ENCODE data around the gene NPLOC4. TPM values are rescaled to one million over a fixed set of nuclear protein-coding genes. Genes with fewer than 3 reads are reported as not detected.

The NPLOC4 gene
- total RNA-seq, 4 donors from 2014 or later: 58.9 to 87.7 (median 70.8) TPM

- TF ChIP-seq CTCF (IDR thresholded peaks at IDR 0.05): no peak
- ATAC-seq (ENCODE audit: low FRiP score) (no peak), DNase-seq (ENCODE audit: low spot score) (no peak)
Measured at GRCh38 chr17:81511554-81511803, 125.4 kb downstream of the NPLOC4 start.

GRCh38 chr17:81510785-81511553, 125.9 kb downstream of the NPLOC4 start:
- no peak for ATAC-seq (ENCODE audit: low FRiP score)
- DNase-seq (ENCODE audit: low spot score): no peak
- no peak for TF ChIP-seq CTCF (IDR thresholded peaks at IDR 0.05)

- TF ChIP-seq CTCF (IDR thresholded peaks at IDR 0.05): no peak
- DNase-seq (ENCODE audit: low spot score) (no peak), ATAC-seq (ENCODE audit: low FRiP score) (no peak)
Measured at GRCh38 chr17:81509972-81510784, 126.7 kb downstream of the NPLOC4 start.

GRCh38 chr17:81509207-81509971, 127.5 kb downstream of the NPLOC4 start:
- ATAC-seq (ENCODE audit: low FRiP score): no peak
- no peak for TF ChIP-seq CTCF (IDR thresholded peaks at IDR 0.05)
- DNase-seq (ENCODE audit: low spot score): no peak

- DNase-seq (ENCODE audit: low spot score) (no peak), ATAC-seq (ENCODE audit: low FRiP score) (no peak)
- TF ChIP-seq CTCF (IDR thresholded peaks at IDR 0.05): no peak
Measured at GRCh38 chr17:81508639-81509206, 128.2 kb downstream of the NPLOC4 start.

Small RNA genes within 50 kb of the gene (small RNA-seq; reads per million reads assigned to genes)
- not detected for gene RF00019

Other genes starting within 250 kb of the NPLOC4 start
- 10 to 100 TPM in 1 of 4 donors, 1 to 10 TPM in 3; 4.8 to 20.8 (median 7.1) TPM for gene BAHCC1, start 241.7 kb downstream of the NPLOC4 start, total RNA-seq
- gene ACTG1, start 124.3 kb downstream of the NPLOC4 start, total RNA-seq: 1,000 to 10,000 TPM; 1,930 to 4,437 (median 3,125) TPM
- gene FSCN2, start 108.7 kb downstream of the NPLOC4 start, total RNA-seq: under 1 TPM in 3 of 4 donors, not detected in 1; 0.31 to 0.95 (median 0.36) TPM
- gene FAAP100, start 84.8 kb downstream of the NPLOC4 start, total RNA-seq: 10 to 100 TPM; 13.9 to 28.0 (median 22.8) TPM
- 1 to 10 TPM in 1 of 4 donors, under 1 TPM in 2, not detected in 1; 0.47 to 1.0 (median 0.48) TPM for gene TSPAN10, start 84 bp upstream of the NPLOC4 start, total RNA-seq
- gene PDE6G, start 19.4 kb upstream of the NPLOC4 start, total RNA-seq: 1 to 10 TPM in 1 of 4 donors, not detected in 3; 2.9 TPM
- gene OXLD1, start 29.5 kb upstream of the NPLOC4 start, total RNA-seq: 10 to 100 TPM; 18.4 to 26.5 (median 21.6) TPM
- 10 to 100 TPM in 1 of 4 donors, 1 to 10 TPM in 3; 6.8 to 15.6 (median 9.4) TPM for gene CCDC137, start 29.6 kb upstream of the NPLOC4 start, total RNA-seq
- 10 to 100 TPM; 18.8 to 28.8 (median 26.9) TPM for gene ARL16, start 46.7 kb upstream of the NPLOC4 start, total RNA-seq
- 100 to 1,000 TPM in 1 of 4 donors, 10 to 100 TPM in 3; 54.0 to 117 (median 66.9) TPM for gene HGS, start 46.9 kb upstream of the NPLOC4 start, total RNA-seq
- 10 to 100 TPM; 31.4 to 55.8 (median 49.2) TPM for gene MRPL12, start 66.3 kb upstream of the NPLOC4 start, total RNA-seq
- gene SLC25A10, start 75.2 kb upstream of the NPLOC4 start, total RNA-seq: 10 to 100 TPM; 11.4 to 22.4 (median 14.0) TPM
- not detected for gene GCGR, start 167.0 kb upstream of the NPLOC4 start, total RNA-seq
- gene MCRIP1, start 196.2 kb upstream of the NPLOC4 start, total RNA-seq: 10 to 100 TPM; 49.6 to 78.5 (median 57.2) TPM
- gene PPP1R27, start 197.9 kb upstream of the NPLOC4 start, total RNA-seq: under 1 TPM in 1 of 4 donors, not detected in 3; 0.65 TPM
- 100 to 1,000 TPM; 366 to 725 (median 608) TPM for gene P4HB, start 223.4 kb upstream of the NPLOC4 start, total RNA-seq
- gene ARHGDIA, start 234.2 kb upstream of the NPLOC4 start, total RNA-seq: 100 to 1,000 TPM; 125 to 250 (median 161) TPM

All from omental fat pad (tissue), 4 donors.